Activated gamma-delta T cell treated with anti-CD3 and anti-CD28 coated beads, Interleukin-2, amount 50 U/mL, for 16 hours (primary cell): ENCODE data around the gene PLXNA3.

Experiments used
- DNase-seq: peaks from one replicate; pipeline ENCODE4 v3.0.0-alpha.2; 2020; ENCODE audit warnings: low read depth

Gene PLXNA3

GRCh38 chrX:154458116-154458953 is at the start of gene PLXNA3:
TSS of gene PLXNA3 (plus strand) at chrX:154458281. CDS start at chrX:154460184, 1,903 bp downstream.
- DNase-seq = peak; percentile 43

GRCh38 chrX:154408659-154409221 is 49.3 kb upstream of the PLXNA3 start:
- no peak for DNase-seq

- DNase-seq = no peak
Measured at GRCh38 chrX:154409222-154409871, 48.7 kb upstream of the PLXNA3 start, which contains the start of gene DNASE1L1. TSS of gene DNASE1L1 (minus strand) at chrX:154409254. CDS start at chrX:154405568, 3,686 bp downstream.

- DNase-seq = no peak
Measured at GRCh38 chrX:154411981-154412340, 46.1 kb upstream of the PLXNA3 start.

- DNase-seq = no peak
Measured at GRCh38 chrX:154412468-154412867, 45.6 kb upstream of the PLXNA3 start.

DNA sequence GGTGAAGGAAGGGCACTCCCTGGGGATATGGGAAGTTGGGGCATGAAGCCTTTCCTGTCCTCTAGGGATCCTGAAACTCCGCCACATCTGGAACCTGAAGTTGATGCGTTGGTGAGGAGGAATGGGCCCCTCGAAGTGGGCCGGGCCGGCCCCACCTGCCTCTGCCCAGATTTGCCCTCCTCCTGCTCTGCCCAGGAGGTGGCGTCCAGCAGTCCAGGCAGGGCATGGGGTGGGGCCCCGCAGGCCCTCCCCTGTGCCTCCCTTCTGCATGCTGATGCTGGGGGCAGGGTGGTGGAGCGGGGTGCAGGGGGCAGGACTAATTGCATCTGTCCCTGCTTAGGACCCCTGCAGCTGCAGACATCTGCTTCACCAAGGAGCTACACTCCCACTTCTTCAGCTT is 44.9 kb upstream of the PLXNA3 start:
- no peak for DNase-seq

DNA sequence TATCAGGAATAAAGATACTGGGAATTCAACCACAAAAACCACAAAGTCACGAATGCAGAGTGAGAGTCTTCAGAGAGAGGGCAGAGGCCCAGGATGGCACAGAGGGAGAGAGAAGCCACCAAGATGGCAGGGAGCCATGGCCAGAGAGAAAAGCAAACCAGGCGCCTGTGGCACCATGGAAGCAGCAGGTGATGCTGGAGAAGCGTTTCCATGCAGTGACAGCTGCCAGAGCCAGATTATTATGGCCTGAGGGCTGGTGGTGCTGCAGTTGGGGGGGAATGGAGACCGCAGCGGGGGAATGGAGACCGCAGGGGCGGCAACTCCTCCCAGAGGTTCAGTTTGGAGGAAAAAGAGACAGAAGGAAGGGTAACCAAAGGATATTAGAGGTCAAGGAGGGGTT is 40.9 kb upstream of the PLXNA3 start:
- no peak for DNase-seq

DNA sequence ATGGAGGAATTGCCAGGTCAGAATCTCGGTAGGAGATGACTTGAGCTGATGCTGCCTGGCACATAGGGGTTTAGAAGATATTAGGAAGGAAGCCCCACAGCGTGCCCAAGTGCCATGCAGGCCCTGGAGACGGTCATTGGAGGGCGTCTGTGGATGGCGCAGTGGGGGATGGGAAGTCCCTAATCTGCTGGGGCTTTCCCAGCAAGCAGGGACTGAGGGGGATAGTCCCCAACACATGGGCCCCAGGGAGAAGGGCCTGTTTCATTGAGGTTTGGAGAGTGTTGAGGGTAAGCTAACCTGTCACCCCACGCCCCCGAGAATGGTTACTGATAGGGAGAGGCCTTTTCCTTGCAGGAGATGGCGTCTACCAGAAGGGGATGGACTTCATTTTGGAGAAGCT is 38.9 kb upstream of the PLXNA3 start:
- no peak for DNase-seq

DNA sequence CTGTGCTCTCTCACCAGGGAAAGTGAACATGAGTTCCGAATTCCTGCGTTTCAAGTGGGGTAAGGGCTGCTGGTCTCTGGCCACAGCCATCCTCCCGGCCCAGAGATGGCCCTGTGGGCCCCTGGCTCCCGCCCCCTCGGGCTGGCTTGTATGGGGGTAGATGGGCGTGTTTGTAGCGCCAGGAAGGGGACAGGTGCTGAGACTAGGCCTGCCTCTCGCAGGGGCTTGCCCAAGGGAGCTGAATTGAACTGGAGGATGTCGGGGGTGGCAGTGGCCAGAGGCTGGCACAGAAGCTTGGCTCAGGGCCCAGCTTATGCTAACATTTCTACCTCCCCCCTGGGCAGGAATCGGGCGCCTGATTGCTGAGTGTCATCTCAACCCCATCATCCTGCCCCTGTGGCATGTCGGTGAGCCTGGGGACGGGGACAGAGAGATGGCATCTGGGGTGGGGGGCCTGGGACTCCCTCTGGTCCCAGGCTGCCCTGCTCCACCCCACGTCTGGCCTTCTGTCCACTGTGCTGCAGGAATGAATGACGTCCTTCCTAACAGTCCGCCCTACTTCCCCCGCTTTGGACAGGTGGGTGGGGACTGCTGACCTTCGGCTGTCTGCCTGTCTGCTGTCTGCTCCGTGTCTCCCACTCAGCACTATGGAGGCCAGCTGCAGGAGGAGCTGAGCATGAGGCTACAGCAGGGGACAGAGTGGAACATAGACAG is 38.2 kb upstream of the PLXNA3 start:
- DNase-seq = no peak

GRCh38 chrX:154420402-154420756 is 37.7 kb upstream of the PLXNA3 start:
- no peak for DNase-seq

DNA sequence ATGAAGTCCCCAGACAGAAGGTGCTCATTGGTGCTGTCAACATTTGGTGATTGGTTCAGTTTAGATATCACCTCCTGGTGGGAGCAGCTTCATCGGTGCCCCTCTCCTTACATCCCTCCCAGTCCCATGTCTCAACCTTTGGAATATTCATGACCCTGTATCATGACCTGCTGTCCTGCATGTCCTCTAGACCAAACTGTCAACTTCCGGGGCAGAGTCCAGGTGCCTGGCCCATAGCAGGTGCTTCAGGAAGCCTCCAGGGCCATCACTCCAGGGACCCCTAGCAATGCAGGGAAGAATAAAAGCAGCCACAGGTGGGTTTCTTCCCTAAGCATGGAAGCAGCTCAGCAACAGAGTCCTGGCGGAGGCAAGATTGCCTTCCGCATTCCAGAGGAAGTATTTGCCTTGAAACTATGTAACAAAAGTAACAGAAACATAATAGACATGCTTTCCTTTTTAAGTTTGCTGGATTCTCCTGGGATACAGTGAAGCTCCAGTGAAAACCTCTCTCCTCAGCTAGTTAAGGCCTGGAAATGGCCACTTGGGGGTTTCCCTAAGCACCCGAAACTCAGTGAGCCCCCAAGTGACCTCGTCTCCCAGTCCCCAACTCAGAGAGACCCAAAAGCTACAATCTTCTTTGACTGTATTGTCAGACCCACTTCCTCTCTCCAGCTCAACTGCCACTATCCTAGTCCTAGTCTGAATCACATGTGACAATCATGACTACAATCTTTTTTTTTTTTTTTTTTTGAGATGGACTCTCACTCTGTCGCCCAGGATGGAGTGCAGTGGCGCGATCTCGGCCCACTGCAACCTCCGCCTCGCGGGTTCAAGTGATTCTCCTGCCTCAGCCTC is 30.9 kb upstream of the PLXNA3 start:
- DNase-seq = no peak

DNA sequence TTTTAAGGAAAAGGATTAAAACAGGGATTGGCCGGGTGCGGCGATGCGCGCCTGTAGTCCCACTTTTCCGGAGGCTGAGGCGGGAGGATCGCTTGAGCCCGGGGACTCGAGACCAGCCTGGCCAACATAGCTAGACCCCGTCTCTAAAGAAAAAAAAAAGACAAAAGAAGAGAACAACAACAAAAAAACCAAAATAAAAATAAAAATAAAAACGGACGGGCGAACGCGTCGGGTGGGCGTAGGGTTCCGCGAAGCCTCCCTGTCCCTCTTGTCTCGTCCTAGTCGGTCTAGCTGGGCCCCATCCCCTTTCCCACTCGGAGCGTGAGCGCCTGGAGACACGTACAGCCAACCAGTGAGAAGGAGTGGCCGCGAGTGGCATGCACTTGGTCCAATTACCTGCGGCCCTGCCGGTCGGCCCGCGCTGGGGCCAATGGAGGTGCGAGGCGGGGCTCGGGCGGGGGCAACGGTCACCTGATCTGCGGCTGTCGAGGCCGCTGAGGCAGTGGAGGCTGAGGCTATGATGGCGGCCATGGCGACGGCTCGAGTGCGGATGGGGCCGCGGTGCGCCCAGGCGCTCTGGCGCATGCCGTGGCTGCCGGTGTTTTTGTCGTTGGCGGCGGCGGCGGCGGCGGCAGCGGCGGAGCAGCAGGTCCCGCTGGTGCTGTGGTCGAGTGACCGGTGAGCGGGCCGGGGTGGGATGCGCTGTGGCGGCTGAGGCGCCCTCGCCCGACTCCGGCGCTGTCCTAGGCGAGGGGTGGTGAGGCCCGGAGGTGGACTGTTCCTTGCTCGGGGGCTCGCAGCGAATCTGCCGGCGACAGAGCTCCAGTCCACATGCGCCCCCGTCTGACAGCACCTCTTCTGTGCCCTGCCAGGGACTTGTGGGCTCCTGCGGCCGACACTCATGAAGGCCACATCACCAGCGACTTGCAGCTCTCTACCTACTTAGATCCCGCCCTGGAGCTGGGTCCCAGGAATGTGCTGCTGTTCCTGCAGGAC is 29.6 kb upstream of the PLXNA3 start, which contains the start of gene ATP6AP1:
Gene ATP6AP1, plus strand, starts transcription at position 502 of the 996 bp plus-strand sequence. Its CDS starts 16 bp downstream, at position 518.
- DNase-seq = peak; percentile 80

DNA sequence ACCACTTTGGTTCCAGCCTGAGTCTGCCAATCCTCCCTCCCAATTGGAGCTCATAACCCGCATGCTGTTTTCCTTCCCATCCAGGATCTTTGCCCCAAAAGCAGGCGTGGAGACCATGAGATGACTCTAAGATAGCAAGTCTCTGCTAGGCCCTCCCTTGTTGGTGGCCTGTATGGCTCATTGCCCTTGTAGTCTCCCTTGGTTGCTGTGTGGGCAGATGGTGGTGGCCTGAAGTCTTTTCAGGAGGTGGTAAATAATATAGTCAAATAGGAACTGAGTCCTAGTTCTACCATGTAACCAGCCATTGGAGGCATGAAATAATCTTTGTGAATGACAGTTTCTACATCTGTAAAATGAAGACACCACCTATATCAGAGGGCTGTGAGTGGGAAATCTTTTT is 28.4 kb upstream of the PLXNA3 start:
- no peak for DNase-seq

DNA sequence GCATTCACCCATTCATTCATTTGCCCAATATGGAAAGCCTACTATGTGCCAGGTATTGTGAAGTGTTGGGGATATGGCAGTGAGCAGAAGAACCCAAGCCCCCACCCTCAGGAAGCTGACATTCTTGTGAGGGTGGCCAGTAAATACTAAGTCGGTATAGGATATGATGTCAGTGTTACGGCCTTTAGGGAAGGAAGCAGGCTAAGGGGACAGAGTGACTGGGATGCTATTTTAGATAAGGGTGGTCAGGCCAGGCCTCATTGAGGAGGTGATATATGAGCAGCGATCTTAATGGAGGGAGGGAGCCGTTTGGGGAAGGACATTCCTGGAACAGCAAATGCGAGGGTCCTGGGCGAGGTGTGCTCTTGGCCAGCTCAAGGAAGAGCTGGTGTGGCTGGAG is 27.6 kb upstream of the PLXNA3 start:
- DNase-seq = no peak

- DNase-seq = no peak
Measured at GRCh38 chrX:154430916-154431315, 27.2 kb upstream of the PLXNA3 start.

GRCh38 chrX:154431341-154431740 is 26.7 kb upstream of the PLXNA3 start:
- DNase-seq = no peak

GRCh38 chrX:154432210-154432609 is 25.9 kb upstream of the PLXNA3 start:
- no peak for DNase-seq

DNA sequence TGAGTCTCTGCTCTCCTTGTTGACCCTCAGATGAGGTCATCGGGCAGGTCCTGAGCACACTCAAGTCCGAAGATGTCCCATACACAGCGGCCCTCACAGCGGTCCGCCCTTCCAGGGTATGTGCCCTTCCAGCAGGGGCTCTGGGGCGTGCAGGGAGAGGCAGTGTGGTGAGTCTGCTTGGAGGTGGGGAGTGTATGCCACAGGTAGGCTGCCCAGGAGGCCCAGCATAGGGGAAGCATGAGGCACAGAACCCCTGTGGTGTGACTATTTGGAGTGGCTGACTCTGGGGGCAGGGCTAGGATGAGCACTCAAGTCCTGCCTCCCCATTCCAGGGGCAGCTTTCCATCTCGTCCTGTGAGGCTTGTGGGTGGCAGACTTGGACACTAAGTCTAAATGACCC is 24.5 kb upstream of the PLXNA3 start:
- no peak for DNase-seq

DNA sequence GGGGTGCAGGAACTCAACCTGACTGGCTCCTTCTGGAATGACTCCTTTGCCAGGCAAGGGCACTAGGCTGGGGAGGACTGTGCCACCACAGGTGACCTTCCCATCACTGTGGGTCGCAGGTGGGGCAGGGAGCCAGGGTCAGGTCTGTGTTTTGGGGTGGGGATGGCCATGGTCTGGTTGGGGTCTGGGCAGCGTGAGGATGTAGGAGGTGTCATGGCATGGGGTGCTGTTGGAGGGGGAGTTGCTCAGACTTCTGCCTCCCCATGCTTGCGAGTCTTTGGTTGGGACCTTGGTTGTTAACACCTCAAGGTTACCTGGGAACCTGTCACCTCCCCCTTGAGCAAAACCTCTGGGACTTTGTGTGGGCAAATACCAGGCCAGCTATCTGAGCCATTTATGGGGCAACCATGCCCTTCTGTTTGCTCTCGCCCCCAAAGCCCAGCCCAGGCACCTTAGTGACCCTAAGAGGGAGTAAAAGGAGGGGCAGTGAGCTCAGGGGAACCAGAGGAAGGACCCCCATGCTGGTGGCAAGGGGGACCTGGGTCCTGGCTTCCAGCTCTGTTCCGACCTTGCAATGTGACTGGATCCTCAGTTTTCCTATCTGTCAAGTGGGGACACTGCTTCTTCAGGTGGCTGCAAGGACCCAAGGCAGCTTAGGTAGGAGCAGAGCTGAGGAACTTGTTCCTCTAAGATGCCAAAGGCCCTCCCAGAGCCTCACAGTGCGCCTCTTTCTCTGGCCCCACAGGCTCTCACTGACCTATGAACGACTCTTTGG is 23.5 kb upstream of the PLXNA3 start:
- no peak for DNase-seq
